H1 (cell line): Measurements from ENCODE around the gene ZNF670. TPM values are rescaled to one million over a fixed set of nuclear protein-coding genes. Genes with fewer than 3 reads are reported as not detected.

Experiments
- CTCF ChIA-PET: fragments of 300-600 bp; sonication (Branson Sonifier 250); formaldehyde crosslinking; loops from one replicate; lab custom pipeline; 2021; ENCODE audit not compliant: partially characterized antibody; lab: Charles Lee
- POLR2A ChIA-PET: fragments of 300-600 bp; sonication (Branson Sonifier 250); formaldehyde crosslinking; loops from one replicate; lab custom pipeline; 2021; ENCODE audit warnings: inconsistent platforms; ENCODE audit not compliant: partially characterized antibody; lab: Charles Lee
- DNase-seq, 2 experiments: peaks; one replicate each; pipeline versions ENCODE4 v3.0.0 to v3.0.0-alpha.2; 2010 to 2022; ENCODE audit warnings: low spot score in 2 of 2, low read depth in 1 of 2, mixed read lengths in 1 of 2
- FAIRE-seq: peaks from 2 replicates; lab custom pipeline; 2011; peaks lifted over from hg19 to GRCh38; lab: Jason Lieb, UNC
- H2AFZ ChIP-seq: 2 replicates; pipeline ENCODE4 v1.8.1; 2012; ENCODE audit warnings: low read length, inconsistent platforms
- H2AK5ac ChIP-seq: 2 replicates; pipeline ENCODE4 v1.6.1; 2013; ENCODE audit warnings: low read depth, low read length
- H2BK120ac ChIP-seq: replicated peaks from 2 replicates; pipeline ENCODE3; 2013; ENCODE audit warnings: low read depth, low read length, inconsistent platforms
- H2BK12ac ChIP-seq: 2 replicates; pipeline ENCODE4 v1.6.1; 2013; ENCODE audit warnings: low read depth, low read length
- H2BK15ac ChIP-seq: 2 replicates; pipeline ENCODE4 v1.6.1; 2013; ENCODE audit warnings: low read length
- H2BK20ac ChIP-seq: 2 replicates; pipeline ENCODE4 v1.6.1; 2013; ENCODE audit warnings: low read length
- H2BK5ac ChIP-seq: 2 replicates; pipeline ENCODE4 v1.6.1; 2013; ENCODE audit warnings: low read depth, low read length
- H3K14ac ChIP-seq: 2 replicates; pipeline ENCODE4 v1.6.1; 2013; ENCODE audit warnings: inconsistent platforms; ENCODE audit not compliant: insufficient read length
- H3K18ac ChIP-seq: 2 replicates; pipeline ENCODE4 v1.6.1; 2013; ENCODE audit warnings: low read length; ENCODE audit errors: extremely low read depth
- H3K23ac ChIP-seq: 2 replicates; pipeline ENCODE4 v1.6.1; 2013; ENCODE audit warnings: inconsistent platforms; ENCODE audit not compliant: insufficient read length
- H3K23me2 ChIP-seq: 2 replicates; pipeline ENCODE4 v1.6.1; 2013; ENCODE audit warnings: low read depth, low read length
- H3K27ac ChIP-seq: 2 replicates; pipeline ENCODE4 v1.6.1; 2011; ENCODE audit warnings: low read depth, low read length, inconsistent platforms
- H3K27me3 ChIP-seq, 4 experiments: replicated peaks in 1 of 4; 1 replicate in 1 of 4; 2 replicates in 3 of 4; pipeline versions ENCODE4 v1.6.1 to v1.8.1; 2011 to 2013; ENCODE audit warnings: low read length in 3 of 4, mild to moderate bottlenecking in 3 of 4, inconsistent platforms in 2 of 4, mixed read lengths in 2 of 4, moderate library complexity in 1 of 4; ENCODE audit not compliant: control insufficient read depth in 3 of 4, insufficient read depth in 3 of 4; ENCODE audit errors: extremely low read depth in 1 of 4
- H3K36me3 ChIP-seq, 4 experiments: 2 replicates each; pipeline versions ENCODE4 v1.6.1 to v1.8.1; 2011 to 2013; ENCODE audit warnings: mild to moderate bottlenecking in 4 of 4, low read length in 3 of 4, moderate library complexity in 2 of 4, control low read depth in 1 of 4, inconsistent platforms in 1 of 4; ENCODE audit not compliant: insufficient read depth in 4 of 4, control insufficient read depth in 2 of 4
- H3K4ac ChIP-seq: replicated peaks from 2 replicates; pipeline ENCODE3; 2013; ENCODE audit warnings: low read length, low read depth, mixed read lengths, inconsistent platforms; ENCODE audit not compliant: insufficient read length
- H3K4me1 ChIP-seq, 4 experiments: replicated peaks in 1 of 4; 1 replicate in 1 of 4; 2 replicates in 3 of 4; pipeline versions ENCODE4 v1.6.1 to v1.8.1; 2011 to 2013; ENCODE audit warnings: low read length in 3 of 4, inconsistent platforms in 2 of 4, mixed read lengths in 1 of 4; ENCODE audit not compliant: insufficient read depth in 4 of 4, control insufficient read depth in 3 of 4
- H3K4me2 ChIP-seq, 2 experiments: 2 replicates each; pipeline versions ENCODE4 v1.6.1 to v1.8.1; 2011 to 2013; ENCODE audit warnings: low read depth in 2 of 2, low read length in 2 of 2, control low read depth in 1 of 2, inconsistent platforms in 1 of 2, mild to moderate bottlenecking in 1 of 2; ENCODE audit not compliant: insufficient read depth in 1 of 2
- H3K4me3 ChIP-seq, 4 experiments: fragments of 200-600, 300-600 bp in 1 of 4; sonication (generic), shearing (Covaris generic), sonication (Bioruptor Twin) in 1 of 4; 2 replicates each; pipeline versions ENCODE4 v1.5.1 to v1.8.1; 2011 to 2016; ENCODE audit warnings: low read length in 4 of 4, low read depth in 3 of 4, control low read depth in 2 of 4, inconsistent platforms in 2 of 4, mild to moderate bottlenecking in 2 of 4, mixed read lengths in 1 of 4, moderate library complexity in 1 of 4; ENCODE audit not compliant: insufficient read depth in 2 of 4; ENCODE audit errors: extremely low read depth in 1 of 4
- H3K56ac ChIP-seq: replicated peaks from 2 replicates; pipeline ENCODE3; 2013; ENCODE audit warnings: low read depth, mild to moderate bottlenecking, mixed read lengths, low read length, inconsistent platforms; ENCODE audit not compliant: insufficient read length
- H3K79me1 ChIP-seq: 2 replicates; pipeline ENCODE4 v1.6.1; 2013; ENCODE audit warnings: low read depth, low read length, control low read depth
- H3K79me2 ChIP-seq, 2 experiments: 2 replicates each; pipeline versions ENCODE4 v1.6.1 to v1.8.1; 2012 to 2013; ENCODE audit warnings: low read length in 2 of 2, mild to moderate bottlenecking in 2 of 2, inconsistent platforms in 1 of 2; ENCODE audit not compliant: insufficient read depth in 2 of 2, control insufficient read depth in 1 of 2
- H3K9ac ChIP-seq, 4 experiments: replicated peaks in 1 of 4; 1 replicate in 1 of 4; 2 replicates in 3 of 4; pipeline versions ENCODE4 v1.6.1 to v1.8.1; 2011 to 2013; ENCODE audit warnings: low read depth in 3 of 4, low read length in 3 of 4, control low read depth in 2 of 4, mild to moderate bottlenecking in 2 of 4, moderate library complexity in 2 of 4, inconsistent platforms in 1 of 4; ENCODE audit errors: extremely low read depth in 1 of 4
- H3K9me3 ChIP-seq, 2 experiments: 2 replicates each; pipeline versions ENCODE4 v1.6.1 to v1.8.1; 2012 to 2013; ENCODE audit warnings: mild to moderate bottlenecking in 2 of 2, moderate library complexity in 2 of 2, control low read depth in 1 of 2, inconsistent platforms in 1 of 2, low read depth in 1 of 2, low read length in 1 of 2, mixed read lengths in 1 of 2; ENCODE audit not compliant: insufficient read depth in 2 of 2
- H4K20me1 ChIP-seq, 2 experiments: replicated peaks in 1 of 2; 2 replicates each; pipeline versions ENCODE3 to v1.8.1; 2011 to 2013; ENCODE audit warnings: inconsistent platforms in 2 of 2, low read length in 2 of 2, mild to moderate bottlenecking in 1 of 2; ENCODE audit not compliant: insufficient read depth in 2 of 2, control insufficient read depth in 1 of 2
- H4K5ac ChIP-seq: 2 replicates; pipeline ENCODE4 v1.6.1; 2013; ENCODE audit warnings: low read length, low read depth, mixed read lengths, inconsistent platforms; ENCODE audit not compliant: insufficient read length
- H4K8ac ChIP-seq: 2 replicates; pipeline ENCODE4 v1.8.0; 2013; ENCODE audit warnings: mild to moderate bottlenecking, moderate library complexity, low read length, inconsistent platforms; ENCODE audit not compliant: insufficient read depth; ENCODE audit errors: extremely low read depth
- H4K91ac ChIP-seq: replicated peaks from 2 replicates; pipeline ENCODE3; 2013; ENCODE audit warnings: low read length, mixed read lengths, inconsistent platforms; ENCODE audit not compliant: insufficient read length
- CBX8 ChIP-seq: fragments of 300-800, 300-1000 bp; sonication (generic); IDR thresholded peaks from 2 replicates; pipeline ENCODE4 v1.7.1; 2016; ENCODE audit warnings: low read depth, low read length, borderline replicate concordance
- FOSL1 ChIP-seq: IDR thresholded peaks from 2 replicates; pipeline ENCODE4 v1.6.1; 2011; ENCODE audit warnings: mild to moderate bottlenecking, low read depth, low read length, moderate library complexity; ENCODE audit not compliant: insufficient read depth
- GABPA ChIP-seq: IDR thresholded peaks from 2 replicates; pipeline ENCODE4 v1.6.1; 2011; ENCODE audit warnings: mild to moderate bottlenecking, low read length, moderate library complexity, borderline replicate concordance; ENCODE audit not compliant: insufficient read depth
- KDM1A ChIP-seq: fragments of 200-600, 300-600 bp; sonication (generic); IDR thresholded peaks from 2 replicates; pipeline ENCODE4 v1.7.1; 2016; ENCODE audit warnings: mild to moderate bottlenecking, low read length, borderline replicate concordance
- KDM5A ChIP-seq: fragments of 200-600 bp; IDR thresholded peaks from 2 replicates; pipeline ENCODE4 v1.7.1; 2012; ENCODE audit warnings: mild to moderate bottlenecking, low read length, inconsistent platforms, mixed read lengths
- POLR2AphosphoS5 ChIP-seq: IDR thresholded peaks from 2 replicates; pipeline ENCODE4 v1.6.1; 2011; ENCODE audit warnings: low read depth, low read length
- SIX5 ChIP-seq: IDR thresholded peaks from 2 replicates; pipeline ENCODE4 v1.6.1; 2011; ENCODE audit warnings: mild to moderate bottlenecking, low read depth, low read length
- SP4 ChIP-seq: IDR thresholded peaks from 2 replicates; pipeline ENCODE4 v1.6.1; 2012; ENCODE audit warnings: low read length, inconsistent platforms
- SUZ12 ChIP-seq: fragments of 200-600 bp; sonication (generic); IDR thresholded peaks from 2 replicates; pipeline ENCODE4 v1.6.1; 2012; ENCODE audit warnings: mild to moderate bottlenecking, inconsistent platforms, low read length, moderate library complexity, mixed read lengths
- TAF7 ChIP-seq: optimal IDR thresholded peaks from 2 replicates; pipeline ENCODE3; 2011; ENCODE audit warnings: low read depth, mild to moderate bottlenecking, inconsistent platforms, low read length, moderate library complexity, borderline replicate concordance
- WGBS, 2 experiments: shearing (Covaris generic) in 1 of 2; methylation state at CpG; one replicate each; pipeline versions ENCODE4 v1.1.6 to v1.1.7; 2013 to 2015; ENCODE audit warnings: low lambda C conversion rate in 2 of 2, mixed read lengths in 2 of 2, inconsistent platforms in 1 of 2, low coverage in 1 of 2, missing lambda C conversion rate in 1 of 2; ENCODE audit not compliant: insufficient replicate concordance in 2 of 2, insufficient coverage in 1 of 2, insufficient read length in 1 of 2; ENCODE audit errors: extremely low coverage in 1 of 2, missing lambda C conversion rate in 1 of 2; 5-methylcytosine and 5-hydroxymethylcytosine counted together
- polyA plus RNA-seq, 7 experiments: library from polyadenylated mRNA; depleted of rRNA in 3 of 7; stranded (reverse) in 5 of 7; unstranded in 2 of 7; fragments of >200 nt in 5 of 7; fragments of 200-250 nt in 2 of 7; gene quantifications; 1 replicate in 5 of 7; 2 replicates in 1 of 7; 4 replicates in 1 of 7; pipeline versions ENCODE4 v1.2.1 to v1.2.3, GENCODE V29; 2011 to 2013; ENCODE audit warnings: missing spikeins in 2 of 7, mixed read lengths in 2 of 7
- total RNA-seq: library from RNA; stranded (reverse); fragmentation: NEBNext Ultra II Directional; extraction: Animal tissue kit (Norgen Biotek cat#: 25700); gene quantifications from 2 replicates; pipeline ENCODE4 v1.2.1, GENCODE V29; 2021
- TF ChIP-seq, protein P1 (sequence below): IDR thresholded peaks from 2 replicates; pipeline ENCODE4 v1.6.1; 2011; ENCODE audit warnings: low read length, improper control_type of control experiment

ZNF670 gene
- total and polyA plus RNA-seq, 2 of the 8 experiments (the other 6 are each of a cell fraction or from before 2014, with no cell fraction given), result 2.8 to 15.4 TPM

DNA sequence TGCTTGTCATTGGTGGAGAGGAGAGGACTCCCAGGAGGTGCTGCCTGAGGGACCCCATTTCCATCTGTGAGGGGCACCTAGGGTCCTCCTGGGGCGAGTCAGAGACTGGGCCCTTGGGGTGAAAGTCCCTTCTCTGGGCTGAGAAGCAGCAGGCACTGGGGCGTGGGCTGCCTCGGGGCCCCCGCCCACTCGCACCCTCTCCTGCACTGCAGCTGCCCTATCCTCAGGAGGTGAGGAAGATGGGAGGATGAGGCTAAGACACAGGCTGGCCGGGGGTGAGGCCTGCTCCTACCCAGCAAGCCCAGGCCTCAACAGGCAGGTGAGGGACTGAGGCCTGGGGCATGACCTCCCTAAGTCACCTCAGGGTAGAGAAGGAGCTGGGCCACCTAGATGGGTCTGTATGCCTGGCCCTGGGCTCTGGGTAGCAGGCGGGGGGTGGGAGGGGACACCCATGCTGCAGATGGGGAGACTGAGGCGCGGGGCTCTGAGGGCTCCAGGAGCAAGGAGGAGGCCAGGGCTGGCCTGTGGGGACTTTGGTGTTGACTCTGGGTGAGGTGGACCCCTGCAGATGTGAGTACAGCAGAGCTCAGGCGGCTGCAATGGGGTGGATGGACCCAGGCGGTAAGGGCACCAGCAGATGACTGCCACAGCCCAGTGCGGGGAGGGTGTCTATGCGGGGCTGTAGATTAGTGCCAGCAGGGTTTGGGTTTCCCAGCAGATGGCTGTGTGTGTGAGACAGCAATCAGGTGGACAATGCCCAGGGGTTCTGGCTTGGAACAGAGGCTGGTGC is 35.9 kb upstream of the ZNF670 start:
- H3K4me1 ChIP-seq, result peaks cover 0 to 4% (median 1%) of the 10 kb centered on the region in 4 experiments; a peak in 4 of 7 replicates
- H4K20me1 ChIP-seq, result peaks cover 0 to 3% of the 10 kb centered on the region in 2 experiments
- no peaks in the 10 kb centered on the region for H3K79me1 ChIP-seq
- H3K4me2 ChIP-seq, result no peak overlapping the region
- H2AFZ ChIP-seq, result no peak overlapping the region
- WGBS, 2 experiments, result 89% methylated on average over 13 of the region's 13 CpGs; no CpG with 5 or more reads in 1 of the 2 experiments
- POLR2A ChIA-PET, result interaction anchor here (1.0 kb wide), 1 partner anchor 56 kb away, joined by 3 read pairs; no protein-coding TSS in a partner anchor
- H2BK15ac ChIP-seq, result no peak overlapping the region
- no peak overlapping the region for H4K5ac ChIP-seq
- peak overlapping the region; percentile 33; the same call in 1 of the 2 replicates for H2BK12ac ChIP-seq
- CTCF ChIA-PET, result interaction anchor here (0.6 kb wide), 1 partner anchor 1199 kb away, joined by 5 read pairs; no protein-coding TSS in a partner anchor
- DNase-seq (no peak), FAIRE-seq (no peak)
- H2BK5ac ChIP-seq, result no peak overlapping the region
- no peak overlapping the region for H3K56ac ChIP-seq
- peaks cover 2 to 32% (median 15%) of the 10 kb centered on the region in 4 experiments for H3K27me3 ChIP-seq
- H2AK5ac ChIP-seq, result no peak overlapping the region
- H2BK20ac ChIP-seq, result no peak overlapping the region
- H4K8ac ChIP-seq, result no peak overlapping the region
- no peak overlapping the region for H3K27ac ChIP-seq
- no peak overlapping the region for H3K9ac ChIP-seq
- H3K18ac ChIP-seq, result no peak overlapping the region
- no peaks in the 10 kb centered on the region for H3K36me3 ChIP-seq
- no peak overlapping the region for H4K91ac ChIP-seq
- H3K23ac ChIP-seq, result no peak overlapping the region
- H3K79me2 ChIP-seq, result no peaks in the 10 kb centered on the region
- H3K4ac ChIP-seq, result no peak overlapping the region
- no peaks in the 10 kb centered on the region for H3K9me3 ChIP-seq
- no peak overlapping the region for H2BK120ac ChIP-seq
- H3K14ac ChIP-seq, result no peak overlapping the region
- H3K4me3 ChIP-seq, result no peak overlapping the region
- H3K23me2 ChIP-seq, result peaks cover 16% of the 10 kb centered on the region; the same call in 1 of the 2 replicates
- TF ChIP-seq POLR2AphosphoS5 (no peak), SIX5 (no peak), TAF7 (no peak), GABPA (no peak), KDM1A (no peak), FOSL1 (no peak), SP4 (no peak), SUZ12 (no peak), KDM5A (no peak), CBX8 (no peak)
- TF ChIP-seq, protein P1, sequence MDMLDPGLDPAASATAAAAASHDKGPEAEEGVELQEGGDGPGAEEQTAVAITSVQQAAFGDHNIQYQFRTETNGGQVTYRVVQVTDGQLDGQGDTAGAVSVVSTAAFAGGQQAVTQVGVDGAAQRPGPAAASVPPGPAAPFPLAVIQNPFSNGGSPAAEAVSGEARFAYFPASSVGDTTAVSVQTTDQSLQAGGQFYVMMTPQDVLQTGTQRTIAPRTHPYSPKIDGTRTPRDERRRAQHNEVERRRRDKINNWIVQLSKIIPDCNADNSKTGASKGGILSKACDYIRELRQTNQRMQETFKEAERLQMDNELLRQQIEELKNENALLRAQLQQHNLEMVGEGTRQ, result no peak
